ENCODE data around the gene CYP11A1. TPM values are rescaled to one million over a fixed set of nuclear protein-coding genes. Genes with fewer than 3 reads are reported as not detected.

CYP11A1 gene
- total RNA-seq, 1 experiment from 2014 or later: 1.7 TPM

GRCh38 chr15:74410502-74410901, 43.1 kb upstream of the CYP11A1 start:
- H3K18ac ChIP-seq (ENCODE audit: insufficient read length, low read depth, low read length): no peak overlapping the region
- no peak overlapping the region for H3K27ac Mint-ChIP-seq
- H4K91ac ChIP-seq (ENCODE audit: insufficient read length, low read depth, low read length): no peak overlapping the region
- no peak overlapping the region for H3K56ac ChIP-seq (ENCODE audit: insufficient read length, low read depth, low read length)
- H3K4ac ChIP-seq (ENCODE audit: low read depth, low read length): no peak overlapping the region
- no peaks in the 10 kb centered on the region; the same call in 1 of the 2 replicates for H3K4me1 ChIP-seq (ENCODE audit: insufficient read depth, low read length)
- no peak overlapping the region for H4K5ac ChIP-seq (ENCODE audit: insufficient read length, low read depth, low read length)
- WGBS (ENCODE audit: extremely low coverage, insufficient read length, low lambda C conversion rate): no CpG with 5 or more reads among the region's 18 CpGs
- no peak overlapping the region for H3K27ac ChIP-seq (ENCODE audit: insufficient read length, low read depth, low read length)
- H3K36me3 Mint-ChIP-seq (ENCODE audit: insufficient read depth in 1 of 3, low read depth in 3 of 3): peaks cover 7 to 12% (median 7%) of the 10 kb centered on the region in 3 experiments; a peak in 6 of 7 replicates
- no peak overlapping the region for H3K4me3 Mint-ChIP-seq
- H3K79me2 ChIP-seq (ENCODE audit: insufficient read depth, low read length): no peaks in the 10 kb centered on the region
- H4K20me1 ChIP-seq (ENCODE audit: control insufficient read depth, insufficient read depth, insufficient read length): no peaks in the 10 kb centered on the region
- no peak overlapping the region for H2BK20ac ChIP-seq (ENCODE audit: low read depth, low read length, poor library complexity, severe bottlenecking)
- no peak overlapping the region for H3K4me2 ChIP-seq (ENCODE audit: insufficient read depth, insufficient read length, low read length)
- H3K14ac ChIP-seq (ENCODE audit: insufficient read depth, low read length): no peak overlapping the region
- no peak overlapping the region for H3K23ac ChIP-seq (ENCODE audit: insufficient read length, low read depth, low read length)
- H2BK15ac ChIP-seq (ENCODE audit: low read depth, low read length): no peak overlapping the region
- no peaks in the 10 kb centered on the region for H3K9me3 ChIP-seq (ENCODE audit: control insufficient read depth, low read depth, low read length)
- H3K9ac ChIP-seq (ENCODE audit: extremely low read depth, insufficient read length, low read length): no peak overlapping the region
- H3K79me1 ChIP-seq (ENCODE audit: insufficient read depth, low read depth, low read length, poor library complexity, severe bottlenecking): no peaks in the 10 kb centered on the region
- no peak for DNase-seq
- H3K9me3 Mint-ChIP-seq: no peaks in the 10 kb centered on the region
- H2BK120ac ChIP-seq (ENCODE audit: low read depth, low read length, poor library complexity, severe bottlenecking): no peak overlapping the region
- no peak overlapping the region for H2BK12ac ChIP-seq (ENCODE audit: insufficient read length, low read depth, low read length)
- peaks cover 9 to 21% of the 10 kb centered on the region in 2 experiments for H3K4me1 Mint-ChIP-seq
- H3T11ph ChIP-seq (ENCODE audit: low read length): no peak overlapping the region
- H3K27me3 ChIP-seq (ENCODE audit: insufficient read depth, low read length): no peaks in the 10 kb centered on the region
- no peak for TF ChIP-seq CTCF (conservative IDR thresholded peaks at IDR 0.05)
- no peak overlapping the region for H4K8ac ChIP-seq (replicated peaks; ENCODE audit: insufficient read length, low read depth, low read length)
- H2AFZ ChIP-seq (ENCODE audit: low read length): no peak overlapping the region
- H2BK5ac ChIP-seq (ENCODE audit: insufficient read length, low read length): no peak overlapping the region
- no peaks in the 10 kb centered on the region for H3K27me3 Mint-ChIP-seq (ENCODE audit: low read depth)
- H3K23me2 ChIP-seq (ENCODE audit: insufficient read length, low read depth, low read length, poor library complexity, severe bottlenecking): no peaks in the 10 kb centered on the region
- H2AK5ac ChIP-seq (ENCODE audit: insufficient read length, low read length): no peak overlapping the region
